Stimulated activated CD4-positive, alpha-beta T cell treated with anti-CD3 and anti-CD28 coated beads, Interleukin-12 subunit alpha, Interleukin-12 subunit beta, amount 100 ng/mL, for 48 hours (primary cell): ENCODE results near the gene MAPK1.
"Not testable (repeated sequence)": the region's sequence is repeated elsewhere in the genome, so short reads cannot be mapped to it uniquely, and the experiment has no call there.

Source experiments
- DNase-seq, 3 donors: peaks; one replicate each; pipeline ENCODE4 v3.0.0-alpha.2; 2020; ENCODE audit warnings: low read depth in 2 of 3, low spot score in 1 of 3

MAPK1 gene

DNA sequence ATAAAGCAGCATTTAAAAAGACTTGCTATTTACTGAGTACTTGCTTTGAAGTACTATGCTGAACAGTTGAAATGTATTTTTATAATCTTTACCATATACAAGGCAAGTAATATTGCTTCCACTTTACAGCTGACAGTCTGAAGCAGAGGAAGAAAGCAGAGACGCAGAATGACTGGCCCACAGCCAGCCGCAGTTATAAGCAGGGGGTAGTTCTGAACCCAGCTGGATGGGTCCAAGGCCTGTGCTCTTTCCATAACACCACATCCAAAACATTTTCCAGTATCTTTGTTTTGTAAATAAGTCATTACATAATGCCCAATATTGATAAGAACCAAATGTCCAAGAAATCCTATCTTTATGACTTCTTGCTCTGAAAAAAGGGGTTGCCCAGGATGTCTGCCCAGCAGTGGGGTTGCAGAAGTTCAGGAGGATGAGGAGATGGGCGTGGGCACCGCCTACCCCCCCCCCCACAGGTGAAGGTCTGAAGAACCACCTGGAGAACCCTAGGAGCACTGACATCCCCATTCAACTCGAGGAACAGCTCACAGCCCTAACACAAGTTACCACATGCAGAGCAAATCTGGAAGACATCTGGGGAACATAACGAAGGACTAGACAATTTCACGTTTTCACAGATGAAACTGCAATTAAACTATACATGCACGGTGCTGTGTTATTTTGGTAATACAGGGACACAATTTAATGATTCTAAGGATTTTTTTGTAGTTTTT is 107.6 kb downstream of the MAPK1 start:
- no peak for DNase-seq

- no peak for DNase-seq
These were observed 108.4 kb downstream of the MAPK1 start for GRCh38 chr22:21759093-21759492.

DNA sequence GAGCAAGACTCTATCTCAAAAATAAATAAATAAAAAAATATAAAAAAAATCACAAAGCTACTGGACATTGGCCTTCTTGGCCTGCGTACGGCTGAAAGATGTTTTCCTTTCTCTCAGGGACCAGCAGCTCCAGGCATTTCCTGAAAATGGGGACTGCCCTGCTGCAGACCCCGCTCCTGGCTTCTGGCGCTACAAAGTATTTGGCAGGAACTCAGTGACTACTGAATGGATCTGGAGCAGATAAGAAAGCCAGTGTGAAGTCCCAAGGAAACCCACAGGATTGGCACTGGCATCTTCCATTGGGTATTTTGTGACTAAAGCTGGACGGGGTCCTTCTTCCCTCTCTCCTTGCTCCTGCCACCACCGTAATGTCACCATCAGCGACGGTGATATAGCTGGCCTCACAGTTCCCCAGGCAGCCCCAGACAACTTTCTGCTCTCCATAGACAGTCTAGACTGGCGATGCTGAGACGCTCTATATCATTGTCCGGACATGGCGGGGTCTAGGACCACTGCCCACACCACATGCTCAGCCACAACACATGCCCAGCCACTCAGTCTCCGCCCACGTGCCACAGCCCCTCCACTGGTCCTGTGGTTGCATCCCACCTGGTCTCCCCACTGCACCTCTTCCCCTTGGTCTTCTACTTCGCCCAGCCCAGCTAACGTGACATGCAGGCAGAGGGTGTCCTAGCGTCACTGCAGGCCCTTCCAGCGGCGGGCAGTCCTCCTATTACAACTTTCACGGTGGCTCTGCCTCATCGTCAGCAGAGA is 109.2 kb downstream of the MAPK1 start:
- DNase-seq = no peak

- no peak for DNase-seq
These were observed 111.6 kb downstream of the MAPK1 start for GRCh38 chr22:21755851-21756284.

- DNase-seq = no peak
These were observed 112.9 kb downstream of the MAPK1 start for GRCh38 chr22:21754523-21754922.

GRCh38 chr22:21753374-21754111 is 113.9 kb downstream of the MAPK1 start:
- no peak for DNase-seq

DNA sequence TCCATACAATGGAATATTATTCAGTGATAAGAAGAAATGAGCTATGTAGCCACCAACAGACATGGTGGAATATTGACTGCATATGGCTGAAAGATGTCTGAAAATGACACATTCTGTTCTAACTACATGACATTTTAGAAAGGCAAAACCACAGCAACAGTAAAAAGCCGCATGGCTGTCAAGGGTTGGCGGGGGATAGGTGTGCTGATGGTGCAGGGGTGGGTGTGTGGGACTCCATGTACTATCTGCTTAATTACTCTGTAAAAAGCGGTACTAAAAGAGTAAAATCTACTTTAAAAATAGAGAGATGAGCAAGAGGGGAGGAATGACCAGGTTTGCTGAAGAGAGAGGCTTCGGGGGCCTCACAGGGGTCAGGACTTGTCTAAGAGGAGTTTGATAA is 115.2 kb downstream of the MAPK1 start:
- DNase-seq = no peak

- no peak for DNase-seq
These were observed 121.5 kb downstream of the MAPK1 start for GRCh38 chr22:21745948-21746347.

- DNase-seq = not testable (repeated sequence)
These were observed 122.5 kb downstream of the MAPK1 start for GRCh38 chr22:21744917-21745316.

GRCh38 chr22:21741790-21742189 is 125.7 kb downstream of the MAPK1 start:
- no peak for DNase-seq

- no peak for DNase-seq
These were observed 126.4 kb downstream of the MAPK1 start for GRCh38 chr22:21741059-21741458.

DNA sequence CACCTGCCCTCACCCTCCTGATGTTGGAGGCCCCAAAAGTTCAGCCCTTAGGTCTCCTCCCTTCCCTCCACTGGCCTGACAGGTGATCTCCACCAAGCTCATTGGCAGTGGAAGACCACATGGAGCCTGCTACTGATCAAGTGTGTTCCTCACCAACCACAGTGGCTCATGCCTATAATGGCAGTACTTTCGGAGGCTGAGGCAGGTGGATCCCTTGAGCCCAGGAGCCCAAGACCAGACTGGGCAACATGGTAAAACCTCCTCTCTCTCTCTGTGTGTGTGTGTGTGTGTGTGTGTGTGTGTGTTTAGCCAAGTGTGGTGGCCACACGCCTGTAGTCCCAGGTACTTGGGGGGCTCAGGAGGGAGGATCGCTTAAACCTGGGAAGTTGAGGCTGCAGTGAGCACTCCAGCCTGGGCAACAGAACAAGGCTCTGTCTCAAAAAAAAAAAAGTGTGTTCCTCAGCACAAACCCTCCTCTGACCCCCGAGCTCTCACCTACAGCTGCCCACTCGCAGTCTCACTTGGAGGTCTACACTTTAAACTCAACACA is 127.5 kb downstream of the MAPK1 start:
- DNase-seq = no peak

- no peak for DNase-seq
These were observed 128.5 kb downstream of the MAPK1 start for GRCh38 chr22:21738966-21739365.

DNA sequence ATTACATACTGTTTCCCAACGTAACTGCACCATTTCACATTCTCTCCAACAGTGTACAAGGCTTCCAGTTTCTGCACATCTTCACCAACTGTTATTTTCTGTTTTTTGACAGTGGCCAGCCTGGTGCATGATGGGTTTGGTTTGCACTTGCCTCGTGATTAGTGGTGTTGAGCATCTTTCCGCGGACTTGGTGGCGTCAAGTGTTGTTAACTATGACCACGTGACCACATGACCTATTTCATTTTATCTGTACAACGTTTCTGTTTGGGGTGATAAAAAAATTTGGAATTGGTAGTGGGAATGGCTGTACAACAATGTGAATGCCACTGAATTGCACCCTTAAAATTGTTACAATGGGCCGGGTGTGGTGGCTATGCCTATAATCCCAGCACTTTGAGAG is 129.4 kb downstream of the MAPK1 start:
- DNase-seq = no peak

GRCh38 chr22:21736948-21737347 is 130.5 kb downstream of the MAPK1 start:
- no peak for DNase-seq

GRCh38 chr22:21736084-21736642 is 131.3 kb downstream of the MAPK1 start:
- no peak for DNase-seq

DNA sequence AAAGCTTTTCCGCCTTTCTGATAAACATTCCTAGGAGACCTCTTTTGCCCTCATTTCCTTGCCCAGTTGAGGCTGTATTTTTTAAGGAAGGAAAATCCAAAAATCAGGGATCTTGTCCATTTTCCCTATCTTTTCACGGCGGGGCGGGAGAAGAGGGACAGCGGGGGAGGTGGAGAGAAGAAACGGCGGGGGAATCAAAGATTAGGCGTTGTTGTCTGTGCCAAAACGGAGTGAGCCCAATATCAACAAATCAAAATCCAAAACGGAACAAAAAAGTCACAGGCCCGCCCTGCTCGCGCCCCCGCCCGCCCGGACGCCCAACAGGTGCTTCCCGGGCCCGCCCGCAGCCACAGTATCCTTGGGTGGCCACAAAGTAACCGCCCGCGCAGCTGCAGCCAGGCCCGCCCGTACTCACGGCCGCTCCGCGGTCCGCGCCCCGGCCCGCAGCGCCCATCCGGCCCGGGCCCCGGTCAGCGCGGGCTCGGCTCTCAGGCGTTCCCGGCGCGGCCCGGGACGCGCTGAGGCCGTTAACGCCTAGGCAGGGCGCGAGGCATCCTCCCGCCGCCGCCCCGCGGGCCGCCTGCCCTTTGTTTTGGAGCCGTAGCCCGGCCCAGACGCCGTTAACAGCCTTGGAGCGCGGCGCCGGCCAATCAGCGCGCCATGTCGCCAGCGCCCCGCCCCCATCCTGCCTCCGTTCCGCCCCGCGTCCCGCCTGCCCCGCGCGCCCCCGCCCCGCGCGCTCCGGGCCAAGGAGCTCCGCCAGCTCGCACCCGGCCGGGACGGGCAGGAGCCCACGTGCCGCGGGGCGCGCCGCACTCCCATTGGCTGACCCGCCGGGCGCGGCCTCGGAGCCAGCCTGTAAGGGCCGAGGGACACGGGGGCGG is 132.0 kb downstream of the MAPK1 start, which contains the start of gene YPEL1:
Gene YPEL1, minus strand, starts transcription at position 595 of the 884 bp plus-strand sequence. CDS start 25,050 bp downstream, outside the sequence.
- peak; percentile 87 to 89 (median 87) for DNase-seq

- DNase-seq = no peak
These were observed 132.8 kb downstream of the MAPK1 start for GRCh38 chr22:21734540-21735199.

- DNase-seq = no peak
These were observed 135.9 kb downstream of the MAPK1 start for GRCh38 chr22:21731503-21731902.
